Endometrial microvascular endothelial cells (primary cell): ENCODE measurements around the gene OSM. TPM values are rescaled to one million over a fixed set of nuclear protein-coding genes. Genes with fewer than 3 reads are reported as not detected.
"Not testable (repeated sequence)": the region's sequence is repeated elsewhere in the genome, so short reads cannot be mapped to it uniquely, and the experiment has no call there.

ENCODE experiments used
- in situ Hi-C: cut with HindIII; loops from 2 replicates; pipeline ENCODE4 v1.10.0; 2017; ENCODE audit warnings: low sequenced_read_pairs, low pct_unique_long_range_greater_than_20kb; ENCODE audit errors: inconsistent ontology term
- total RNA-seq: library from RNA; depleted of rRNA; stranded (reverse); fragments of >200 nt; gene quantifications from one replicate; pipeline ENCODE4 v1.2.3, GENCODE V29; 2015; ENCODE audit errors: inconsistent ontology term

Gene OSM
- total RNA-seq, 1 donor from 2014 or later = not detected

DNA sequence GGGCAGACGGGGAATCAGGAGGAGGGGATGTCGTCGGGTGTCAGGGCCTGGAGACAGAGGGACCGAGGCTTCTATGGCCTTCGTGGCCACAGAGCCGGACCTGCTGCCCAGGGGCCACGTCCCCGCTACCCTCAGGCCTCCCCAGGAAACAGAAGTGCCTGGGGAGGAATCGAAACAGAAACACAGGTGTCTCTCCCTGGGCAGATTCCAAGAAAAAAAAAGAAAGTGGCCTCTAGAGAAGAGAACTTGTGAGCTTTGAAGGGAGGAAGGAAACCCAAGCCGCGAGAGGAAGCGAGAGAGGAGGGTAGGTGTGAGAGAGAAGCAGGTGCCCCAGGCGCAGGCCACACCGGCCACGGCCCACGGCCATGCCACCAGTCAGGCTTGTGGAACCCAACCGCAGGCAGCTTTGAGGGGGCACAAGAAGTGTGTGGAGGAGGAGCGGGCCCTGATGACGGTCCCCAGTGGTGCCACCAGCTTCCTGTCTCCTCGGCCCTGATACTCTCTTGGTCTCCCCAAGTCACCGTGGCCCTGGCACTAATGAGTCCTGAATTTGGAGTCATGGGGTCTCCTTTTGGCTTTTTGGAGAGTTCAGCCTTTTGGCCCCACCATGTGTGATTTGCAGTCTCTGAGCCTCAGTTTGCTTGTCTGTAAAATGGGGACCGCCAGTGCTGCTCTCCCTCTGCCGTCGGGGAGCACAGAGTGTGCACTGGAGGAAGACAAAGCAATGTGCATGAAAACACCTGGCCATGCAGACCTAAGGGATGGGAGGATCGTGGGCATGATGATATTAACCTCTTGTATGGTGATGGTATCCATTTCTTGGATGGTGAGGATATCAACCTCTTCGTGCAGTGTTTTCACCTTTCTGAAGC lies 45.3 kb downstream of the OSM start:
- in situ Hi-C loops = no loop called here

DNA sequence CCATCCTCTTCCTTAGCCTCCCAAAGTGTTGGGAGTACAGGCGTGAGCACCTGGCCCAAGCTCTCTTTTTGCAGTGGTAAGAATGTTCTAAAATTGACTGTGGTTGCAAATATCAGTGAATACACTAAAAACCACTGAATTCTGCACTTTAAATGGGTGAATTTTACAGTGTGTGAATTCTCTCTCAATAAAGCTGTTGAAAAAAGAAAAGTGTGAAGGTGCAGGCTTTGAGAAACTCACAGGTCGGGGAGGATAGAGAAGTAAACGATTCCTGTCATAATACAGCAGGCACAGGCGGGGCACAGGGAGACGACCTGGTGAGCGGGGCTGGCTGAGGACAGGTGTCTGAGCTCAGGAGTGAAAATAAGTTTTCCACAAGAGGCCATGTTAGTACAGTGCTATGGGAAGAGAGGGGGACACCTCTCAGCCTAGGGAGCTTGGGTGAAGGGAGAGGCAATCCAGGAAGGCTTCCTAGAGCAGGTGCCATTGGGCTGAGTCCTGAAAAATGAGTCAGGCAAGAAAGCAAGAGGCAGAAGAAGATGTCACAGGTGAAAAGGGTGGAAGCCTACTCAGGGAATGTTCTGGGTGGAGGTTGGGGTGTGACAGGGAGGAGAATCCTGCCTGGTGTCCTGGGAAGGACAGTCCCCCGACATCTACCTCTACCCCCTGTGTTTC lies 46.2 kb downstream of the OSM start:
- in situ Hi-C loops = no loop called here

DNA sequence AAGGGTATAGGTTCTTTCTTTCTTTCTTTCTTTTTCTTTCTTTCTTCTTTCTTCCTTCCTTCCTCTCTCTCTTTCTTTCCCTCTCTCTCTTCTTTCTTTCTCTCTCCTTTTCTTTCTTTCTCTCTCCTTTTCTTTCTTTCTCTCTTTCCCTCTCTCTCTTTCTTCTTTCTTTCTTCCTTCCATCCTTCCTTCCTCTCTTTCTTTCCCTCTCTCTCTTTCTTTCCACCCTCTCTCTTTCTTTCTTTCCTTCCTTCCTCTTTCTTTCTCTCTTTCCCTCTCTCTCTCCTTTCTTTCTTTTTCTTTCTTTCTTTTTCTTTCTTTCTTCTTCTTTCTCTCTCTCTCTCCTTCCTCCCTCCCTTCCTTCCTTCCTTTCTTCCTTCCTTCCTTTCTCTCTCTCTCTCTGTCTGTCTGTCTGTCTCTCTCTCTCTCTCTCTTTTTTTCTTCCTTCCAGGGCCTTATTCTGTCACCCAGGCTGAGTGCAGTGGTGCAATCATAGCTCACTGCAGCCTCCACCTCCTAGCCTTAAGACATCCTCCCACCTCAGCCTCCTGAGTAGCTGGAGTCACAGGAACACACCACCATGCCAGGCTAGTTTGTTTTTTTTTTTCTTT lies 46.9 kb downstream of the OSM start:
- in situ Hi-C loops = no loop called here

DNA sequence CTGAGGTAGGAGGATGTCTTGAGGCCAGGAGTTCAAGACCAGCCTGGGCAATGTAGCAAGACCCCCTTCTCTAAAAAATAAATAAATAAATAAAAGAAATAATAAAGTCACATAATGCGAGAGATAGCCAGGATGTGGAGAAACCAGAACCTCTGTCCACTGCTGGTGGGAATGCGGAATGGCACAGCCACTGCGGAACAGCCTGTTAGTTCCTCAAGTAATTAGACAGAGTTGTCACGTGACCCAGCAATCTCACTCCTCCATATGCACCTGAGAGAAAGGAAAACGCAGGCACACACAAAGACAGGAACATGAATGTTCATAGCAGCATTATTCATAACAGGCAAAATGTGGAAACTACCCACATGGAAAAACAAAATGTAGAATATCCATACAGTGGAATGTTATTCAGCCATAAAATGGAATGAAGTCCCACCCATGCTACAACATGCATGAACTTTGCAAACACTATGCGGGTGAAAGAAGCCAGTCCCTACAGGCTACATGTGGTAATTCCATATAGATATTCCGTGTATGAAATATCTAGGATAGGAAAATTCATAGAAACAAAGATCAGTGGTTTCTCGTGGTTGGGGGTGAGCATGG lies 47.5 kb downstream of the OSM start:
- in situ Hi-C loops = no loop called here

DNA sequence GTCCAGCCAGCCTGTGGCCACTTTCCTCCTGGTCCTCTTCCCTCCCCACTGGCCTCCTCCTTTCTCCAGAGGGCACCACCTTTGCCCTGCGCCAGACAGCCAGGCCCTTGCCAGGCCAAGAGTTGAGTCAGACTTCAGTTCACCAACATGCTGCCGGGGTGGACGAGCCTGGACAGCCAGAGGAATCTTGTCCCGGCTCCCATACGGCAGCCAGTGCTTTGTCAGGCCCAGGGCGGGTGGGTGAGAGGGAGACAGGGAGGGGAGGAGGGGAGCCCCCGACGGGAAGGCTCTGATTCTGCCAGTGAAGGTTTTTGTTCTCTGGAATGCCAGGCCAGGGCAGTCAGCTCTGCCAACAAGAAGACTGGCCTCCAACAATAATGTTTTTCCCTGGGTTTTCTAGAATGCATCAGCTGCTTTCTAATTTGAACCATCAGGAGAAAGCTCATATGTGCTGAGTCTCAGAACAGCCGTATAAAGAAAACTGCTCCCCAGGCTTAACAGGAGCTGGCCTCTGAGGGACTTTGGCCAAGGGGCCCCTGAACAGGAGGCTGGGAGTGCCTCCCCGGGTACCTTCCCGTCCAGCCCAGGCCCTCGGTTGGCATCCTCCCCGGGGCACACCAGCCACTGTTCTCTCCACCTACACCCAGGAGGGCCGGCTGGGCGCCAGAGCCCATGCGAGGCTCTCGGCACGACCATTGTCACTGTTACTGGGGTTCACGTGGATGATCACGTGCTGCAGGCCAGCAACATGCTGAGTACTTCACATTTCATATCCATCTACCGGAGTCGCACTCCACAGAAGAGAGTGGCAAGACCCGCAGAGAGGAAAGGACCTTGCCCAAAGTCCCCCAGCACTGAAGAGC lies 48.7 kb downstream of the OSM start:
- in situ Hi-C loops = no loop called here

DNA sequence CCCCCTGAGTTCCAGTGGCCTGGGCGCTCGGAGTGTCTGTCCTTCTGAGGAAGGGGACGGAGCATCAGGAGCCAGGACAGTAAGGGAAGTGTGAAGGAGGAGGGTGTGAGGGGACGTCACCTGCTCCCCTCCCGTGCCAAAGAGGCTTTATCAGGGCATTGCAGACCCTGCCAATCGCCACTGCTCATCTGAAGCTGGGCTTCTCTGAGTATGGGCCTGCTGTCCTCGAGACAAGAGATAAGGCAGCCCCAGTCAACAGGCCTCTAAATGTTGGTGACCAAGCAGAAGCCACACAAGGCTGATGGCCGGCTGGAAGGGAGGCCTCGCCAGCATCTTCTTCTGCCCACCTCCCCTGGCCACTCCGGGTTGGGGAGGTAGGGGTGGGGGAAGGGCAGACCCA lies 49.9 kb downstream of the OSM start:
- in situ Hi-C loops = no loop called here

DNA sequence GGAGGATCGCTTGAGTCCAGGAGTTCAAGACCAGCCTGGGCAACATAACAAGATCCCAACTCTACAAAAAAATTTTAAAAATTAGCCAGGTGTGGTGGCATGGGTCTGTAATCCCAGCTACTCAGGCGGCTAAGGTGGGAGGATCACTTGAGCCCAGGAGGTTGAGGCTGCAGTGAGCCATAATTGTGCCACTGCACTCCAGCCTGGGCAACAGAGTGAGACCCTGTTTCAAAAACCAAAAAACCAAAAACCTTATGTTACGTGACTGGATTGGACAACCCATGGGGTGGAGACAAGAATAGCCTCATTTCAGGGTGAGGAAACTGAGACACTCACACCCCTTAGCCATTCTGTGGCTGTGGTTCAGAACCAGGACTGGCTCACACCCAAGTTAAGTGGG lies 50.4 kb downstream of the OSM start:
- in situ Hi-C loops = not testable (repeated sequence)

DNA sequence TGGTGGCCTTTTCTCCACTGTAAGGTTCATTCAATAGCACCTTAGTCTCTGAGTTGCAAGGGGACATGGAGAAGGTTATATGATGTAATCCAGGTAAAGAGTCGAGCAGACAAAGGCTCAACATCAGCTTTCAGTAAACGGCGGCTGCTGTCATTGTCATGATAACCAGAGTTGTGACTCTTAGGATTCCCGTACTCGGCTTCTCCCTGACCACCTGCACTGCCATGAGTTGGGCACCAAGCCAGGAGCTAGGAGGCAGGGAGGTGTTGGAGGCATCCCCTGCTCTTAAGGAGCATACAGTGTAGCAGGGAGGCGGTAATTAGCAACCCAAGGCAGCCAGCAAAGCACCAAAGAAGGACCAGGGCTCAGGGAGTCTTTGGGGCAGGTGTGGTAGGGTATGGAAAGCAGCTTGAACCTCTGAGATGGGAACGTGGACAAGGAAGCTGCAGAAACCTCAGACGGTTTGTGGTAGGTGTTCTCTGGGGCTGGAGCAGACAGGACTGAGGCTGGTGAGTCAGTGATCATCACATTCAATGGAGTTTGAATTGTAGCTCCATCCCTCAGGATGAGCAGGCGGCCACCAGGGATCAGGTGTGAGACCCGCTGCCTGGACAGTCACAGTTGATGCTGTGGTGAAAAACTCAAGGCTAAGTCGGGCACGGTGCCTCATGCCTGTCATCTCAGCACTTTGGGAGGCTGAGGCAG lies 51.8 kb downstream of the OSM start:
- in situ Hi-C loops = no loop called here

DNA sequence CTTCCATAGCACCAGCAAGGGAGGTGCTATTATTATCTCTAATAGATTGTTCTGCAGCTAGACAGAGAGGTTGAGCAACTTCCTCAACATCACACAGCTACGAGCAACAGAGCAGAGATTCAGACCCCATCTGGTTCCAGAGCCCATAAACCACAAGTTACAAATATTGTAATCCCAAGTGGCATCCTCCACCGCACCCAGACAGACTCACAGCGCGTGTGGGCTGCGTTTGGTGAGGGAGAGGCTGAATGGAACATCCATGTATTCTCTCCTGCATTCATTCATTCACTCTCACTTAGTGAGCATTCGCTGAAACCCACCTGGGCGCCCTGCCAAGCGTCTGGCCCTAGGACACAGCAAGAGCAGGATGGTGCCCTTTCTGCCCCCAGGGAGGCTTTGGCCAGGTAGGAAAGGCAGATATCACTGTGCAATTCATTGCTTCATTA lies 53.6 kb downstream of the OSM start:
- in situ Hi-C loops = no loop called here

Other genes starting within 250 kb of the OSM start
- not detected for gene HORMAD2, start 186.4 kb downstream of the OSM start, total RNA-seq
- gene LIF, start 20.1 kb downstream of the OSM start, total RNA-seq = not detected
- gene CASTOR1, start 22.7 kb upstream of the OSM start, total RNA-seq = 4.0 TPM
- 12.1 TPM for gene TBC1D10A, start 60.1 kb upstream of the OSM start, total RNA-seq
- 81.0 TPM for gene SF3A1, start 90.0 kb upstream of the OSM start, total RNA-seq
- gene CCDC157, start 90.2 kb upstream of the OSM start, total RNA-seq = 2.0 TPM
- 11.2 TPM for gene RNF215, start 120.6 kb upstream of the OSM start, total RNA-seq
- gene SEC14L2, start 130.2 kb upstream of the OSM start, total RNA-seq = 48.2 TPM
- 86.3 TPM for gene MTFP1, start 158.9 kb upstream of the OSM start, total RNA-seq
- not detected for gene SEC14L3, start 205.2 kb upstream of the OSM start, total RNA-seq
- not detected for gene SEC14L4, start 238.8 kb upstream of the OSM start, total RNA-seq